Cerebellar cortex (tissue), 1 donor: ENCODE measurements around the gene GOLGA8A.
"Not testable (repeated sequence)": the region's sequence is repeated elsewhere in the genome, so short reads cannot be mapped to it uniquely, and the experiment has no call there.

Source experiments
- DNase-seq: peaks from one replicate; pipeline ENCODE4 v3.0.0-alpha.2; 2015; ENCODE audit warnings: low spot score

Gene GOLGA8A

DNA sequence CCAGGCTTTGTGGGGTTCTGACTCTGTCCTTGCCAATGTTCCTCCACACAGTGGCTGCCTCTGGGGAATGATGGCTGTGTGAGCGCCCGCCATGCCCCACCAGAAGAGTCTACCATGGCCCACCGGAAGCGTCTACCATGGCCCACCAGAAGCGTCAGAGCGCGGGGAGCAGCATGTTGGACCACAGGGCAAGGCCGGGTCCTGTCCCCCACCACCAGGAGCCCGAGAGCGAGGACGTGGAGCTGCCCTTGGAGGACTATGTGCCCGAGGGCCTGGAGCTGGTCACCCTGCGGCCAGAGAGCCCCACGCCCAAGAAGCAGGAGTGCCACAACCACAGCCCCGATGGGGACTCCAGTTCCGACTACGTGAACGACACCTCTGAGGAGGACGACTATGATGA, 28.1 kb downstream of the GOLGA8A start:
- DNase-seq, result not testable (repeated sequence)

- DNase-seq, result not testable (repeated sequence)
Measured at GRCh38 chr15:34408973-34409372, 28.6 kb downstream of the GOLGA8A start.

GRCh38 chr15:34403899-34404298, 33.7 kb downstream of the GOLGA8A start:
- DNase-seq, result not testable (repeated sequence)

DNA sequence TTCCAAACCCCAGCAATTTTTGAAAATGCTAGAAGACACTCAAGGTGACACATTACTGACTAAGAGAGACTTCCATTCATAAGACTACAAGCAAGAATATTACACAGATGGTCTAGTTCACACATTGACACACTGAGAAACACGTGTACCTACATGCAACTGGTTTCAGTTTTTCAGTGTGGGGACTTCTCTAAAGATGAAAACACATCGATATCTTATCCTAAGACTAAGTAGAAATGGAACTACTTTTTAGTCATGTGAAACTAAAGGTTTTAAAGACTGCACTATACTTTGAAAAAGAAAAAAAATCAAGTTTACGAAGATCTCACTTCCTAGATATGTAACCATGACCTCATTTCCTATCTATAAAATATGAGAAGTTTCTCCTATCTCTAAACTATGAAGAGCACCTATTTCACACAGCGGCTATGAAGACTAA, 34.4 kb downstream of the GOLGA8A start:
- not testable (repeated sequence) for DNase-seq

- not testable (repeated sequence) for DNase-seq
Measured at GRCh38 chr15:34397637-34398259, 39.9 kb downstream of the GOLGA8A start.

GRCh38 chr15:34392981-34393380, 44.6 kb downstream of the GOLGA8A start:
- DNase-seq, result not testable (repeated sequence)

- not testable (repeated sequence) for DNase-seq
Measured at GRCh38 chr15:34389594-34390086, 48.0 kb downstream of the GOLGA8A start.
